Endometrial microvascular endothelial cells (primary cell): ENCODE data around the gene TEX101. TPM values are rescaled to one million over a fixed set of nuclear protein-coding genes. Genes with fewer than 3 reads are reported as not detected.
"Not testable (repeated sequence)": the region's sequence is repeated elsewhere in the genome, so short reads cannot be mapped to it uniquely, and the experiment has no call there.

ENCODE experiments used
- in situ Hi-C: cut with HindIII; loops from 2 replicates; pipeline ENCODE4 v1.10.0; 2017; ENCODE audit warnings: low sequenced_read_pairs, low pct_unique_long_range_greater_than_20kb; ENCODE audit errors: inconsistent ontology term
- total RNA-seq: library from RNA; depleted of rRNA; stranded (reverse); fragments of >200 nt; gene quantifications from one replicate; pipeline ENCODE4 v1.2.3, GENCODE V29; 2015; ENCODE audit errors: inconsistent ontology term

TEX101 gene
- total RNA-seq, 1 donor from 2014 or later: not detected

DNA sequence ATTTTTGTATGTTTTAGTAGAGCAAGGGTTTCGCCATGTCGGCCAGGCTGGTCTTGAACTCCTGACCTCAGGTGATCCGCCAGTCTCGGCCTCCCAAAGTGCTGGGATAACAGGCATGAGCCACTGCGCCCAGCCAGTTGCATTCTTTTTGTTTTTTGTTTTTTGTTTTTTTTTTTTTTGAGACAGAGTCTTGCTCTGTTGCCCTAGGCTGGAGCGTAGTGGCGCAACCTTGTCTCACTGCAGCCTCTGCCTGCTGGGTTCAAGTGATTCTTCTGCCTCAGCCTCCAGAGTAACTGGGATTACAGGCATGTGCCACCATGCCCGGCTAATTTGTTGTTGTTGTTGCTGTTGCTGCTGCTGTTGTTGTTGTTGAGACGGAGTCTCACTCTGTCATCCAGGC, 29.4 kb downstream of the TEX101 start:
- in situ Hi-C loops: not testable (repeated sequence)

DNA sequence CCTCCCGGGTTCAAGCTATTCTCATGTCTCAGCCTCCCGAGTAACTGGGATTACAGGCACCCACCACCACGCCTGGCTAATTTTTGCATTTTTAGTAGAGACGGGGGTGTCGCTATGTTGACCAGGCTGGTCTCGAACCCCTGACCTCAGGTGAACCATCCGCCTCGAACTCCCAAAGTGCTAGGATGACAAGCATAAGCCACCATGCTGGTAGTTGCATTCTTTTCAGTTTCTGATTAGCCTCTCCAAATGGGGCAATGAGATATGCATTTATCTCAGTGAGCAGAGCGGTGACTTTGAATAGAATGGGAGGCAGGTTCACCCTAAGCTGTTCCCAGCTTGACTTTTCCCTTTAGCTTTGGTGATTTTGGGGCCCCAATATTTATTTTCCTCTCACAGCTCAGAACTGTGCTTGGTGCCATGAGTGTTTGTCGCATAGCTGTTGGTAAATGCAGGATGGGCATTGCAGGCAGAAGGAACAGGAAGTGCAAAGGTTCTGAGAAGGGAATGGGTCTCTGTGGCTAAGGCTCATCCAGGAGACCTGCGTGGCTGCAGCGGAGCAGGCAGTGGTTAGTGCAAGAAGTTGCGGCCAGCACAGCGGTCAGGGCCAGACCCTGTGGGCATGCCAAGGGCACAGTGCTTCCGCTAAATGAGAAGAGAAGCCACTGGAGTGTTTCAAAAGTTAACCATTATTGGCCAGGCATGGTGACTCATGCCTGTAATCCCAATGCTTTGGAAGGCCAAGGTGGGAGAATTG, 30.0 kb downstream of the TEX101 start:
- in situ Hi-C loops: no loop called here

DNA sequence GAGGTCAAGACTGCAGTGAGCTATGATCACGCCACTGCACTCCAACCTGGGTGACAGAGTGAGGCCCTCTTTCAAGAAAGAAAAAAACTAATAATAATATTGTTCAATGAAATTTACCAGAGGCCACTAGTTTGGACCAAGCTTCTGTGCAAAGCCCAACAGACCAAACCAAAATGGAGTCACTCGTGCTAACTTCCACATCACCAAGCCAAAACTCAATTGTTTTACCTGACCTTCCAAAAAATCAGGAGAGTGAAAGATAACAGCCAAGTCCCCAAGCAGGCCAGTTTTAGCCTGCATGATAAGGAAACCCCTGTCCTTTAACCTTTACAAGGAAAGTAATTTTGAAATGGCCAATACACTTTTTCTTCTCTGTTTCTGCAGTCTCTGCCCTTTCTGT, 30.7 kb downstream of the TEX101 start:
- in situ Hi-C loops: no loop called here

DNA sequence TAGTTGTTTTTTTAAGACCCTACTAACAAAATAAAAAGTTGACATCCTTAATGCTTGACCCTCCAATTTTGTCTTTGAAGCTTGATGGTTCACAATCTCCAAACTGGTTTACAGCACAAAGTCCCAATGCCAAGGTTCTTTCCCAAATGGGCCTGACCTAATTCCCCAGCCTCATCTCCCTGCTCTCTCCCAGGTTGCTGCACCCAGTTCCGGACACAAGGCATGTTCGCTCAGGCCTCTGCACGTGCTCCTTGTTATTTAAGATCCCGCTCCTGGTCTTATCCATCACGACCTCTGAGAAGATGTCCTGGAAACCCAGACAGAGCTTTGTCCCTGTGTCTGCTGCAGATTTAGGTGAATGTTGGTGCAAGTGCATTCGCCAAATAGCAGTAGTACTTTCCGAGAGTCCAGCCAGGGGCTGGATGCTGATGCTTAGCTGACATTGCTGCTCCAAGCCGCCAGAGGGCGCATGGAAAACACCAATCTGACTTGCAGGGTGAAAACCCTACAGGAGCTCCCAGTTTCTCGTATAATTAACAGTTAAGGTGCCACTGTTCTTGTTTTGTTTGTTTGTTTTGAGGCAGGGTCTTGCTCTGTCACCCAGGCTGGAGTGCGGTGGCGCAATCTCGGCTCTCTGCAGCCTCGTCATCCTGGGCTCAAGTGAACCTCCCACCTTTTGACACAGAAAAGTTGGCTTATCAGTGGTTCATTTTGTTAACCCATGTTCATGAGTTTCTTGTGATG, 32.2 kb downstream of the TEX101 start:
- in situ Hi-C loops: no loop called here

DNA sequence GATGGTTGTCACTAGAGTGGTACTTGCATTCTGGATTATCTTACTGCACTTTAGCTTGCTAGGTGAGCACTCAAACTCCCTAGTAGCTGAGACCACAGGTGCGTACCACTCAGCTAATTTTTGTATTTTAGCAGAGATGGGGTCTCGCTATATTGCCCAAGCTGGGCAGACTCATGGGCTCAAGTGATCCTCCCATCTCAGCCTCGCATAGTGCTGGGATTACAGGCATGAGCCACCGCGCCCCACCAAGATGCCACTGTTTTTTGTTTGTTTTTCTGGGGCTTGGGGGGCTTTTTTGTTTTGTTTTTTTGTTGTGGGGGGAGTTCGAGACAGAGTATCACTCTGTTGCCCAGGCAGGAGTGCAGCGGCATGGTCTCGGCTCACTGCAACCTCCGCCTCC, 33.0 kb downstream of the TEX101 start:
- in situ Hi-C loops: no loop called here

DNA sequence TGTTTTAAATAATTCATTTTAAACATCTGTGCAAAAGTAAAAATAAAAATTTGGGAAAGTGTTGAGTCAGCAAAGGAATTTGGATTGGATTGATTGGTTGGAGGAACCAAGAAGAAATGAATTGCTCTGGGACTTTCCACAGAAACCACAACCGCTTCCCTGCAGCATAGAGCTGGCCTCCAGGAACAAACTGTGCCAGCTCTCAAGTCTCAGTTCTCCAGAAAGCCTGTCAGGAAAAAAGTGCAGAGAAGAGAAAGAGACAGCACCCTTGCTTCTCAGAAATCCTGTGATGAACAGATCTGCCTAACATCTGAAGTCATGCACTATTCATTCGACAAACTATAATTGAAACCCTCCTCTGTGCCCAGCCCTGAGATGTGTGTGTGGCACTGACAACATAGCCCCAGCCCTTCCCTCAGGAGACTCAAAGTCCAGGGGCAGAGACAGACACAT, 35.9 kb downstream of the TEX101 start:
- in situ Hi-C loops: no loop called here

DNA sequence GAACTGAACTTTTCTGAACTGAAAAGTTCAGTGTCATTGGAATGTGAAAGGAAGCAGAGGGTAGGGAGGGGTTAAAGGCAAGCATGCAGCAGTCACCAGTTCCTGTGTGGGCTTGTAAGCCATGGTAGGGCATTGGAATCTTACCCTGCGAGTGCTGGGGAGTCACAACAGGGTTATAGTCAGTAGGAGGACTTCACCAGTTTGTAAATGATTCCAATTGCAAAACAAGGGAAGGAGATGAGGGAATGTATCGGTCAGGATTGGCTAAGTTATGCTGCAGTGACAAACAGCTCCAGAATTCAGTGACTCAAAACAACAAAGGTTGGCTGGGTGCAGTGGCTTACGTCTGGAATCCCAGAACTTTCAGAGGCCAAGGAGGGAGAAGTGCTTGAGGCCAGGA, 37.9 kb downstream of the TEX101 start:
- in situ Hi-C loops: no loop called here

DNA sequence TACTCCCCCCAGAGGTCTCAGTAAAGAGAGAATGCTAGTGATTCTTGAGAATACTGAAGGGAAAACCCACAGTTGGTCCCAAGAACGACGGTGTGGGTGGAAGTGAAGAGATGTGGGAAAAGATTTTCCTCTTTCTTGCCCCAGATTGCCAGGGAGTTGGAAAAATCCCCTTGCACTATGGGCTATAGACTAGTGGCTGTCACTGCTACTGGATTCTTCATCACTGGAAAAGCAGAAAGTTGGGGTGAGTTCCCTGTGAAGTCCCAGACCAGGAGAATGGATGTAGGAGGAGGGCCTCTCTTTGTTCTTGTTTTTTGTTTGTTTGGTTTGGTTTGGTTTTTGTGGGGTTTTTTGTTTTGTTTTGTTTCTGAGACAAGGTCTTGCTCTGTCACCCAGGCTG, 39.3 kb downstream of the TEX101 start:
- in situ Hi-C loops: no loop called here

DNA sequence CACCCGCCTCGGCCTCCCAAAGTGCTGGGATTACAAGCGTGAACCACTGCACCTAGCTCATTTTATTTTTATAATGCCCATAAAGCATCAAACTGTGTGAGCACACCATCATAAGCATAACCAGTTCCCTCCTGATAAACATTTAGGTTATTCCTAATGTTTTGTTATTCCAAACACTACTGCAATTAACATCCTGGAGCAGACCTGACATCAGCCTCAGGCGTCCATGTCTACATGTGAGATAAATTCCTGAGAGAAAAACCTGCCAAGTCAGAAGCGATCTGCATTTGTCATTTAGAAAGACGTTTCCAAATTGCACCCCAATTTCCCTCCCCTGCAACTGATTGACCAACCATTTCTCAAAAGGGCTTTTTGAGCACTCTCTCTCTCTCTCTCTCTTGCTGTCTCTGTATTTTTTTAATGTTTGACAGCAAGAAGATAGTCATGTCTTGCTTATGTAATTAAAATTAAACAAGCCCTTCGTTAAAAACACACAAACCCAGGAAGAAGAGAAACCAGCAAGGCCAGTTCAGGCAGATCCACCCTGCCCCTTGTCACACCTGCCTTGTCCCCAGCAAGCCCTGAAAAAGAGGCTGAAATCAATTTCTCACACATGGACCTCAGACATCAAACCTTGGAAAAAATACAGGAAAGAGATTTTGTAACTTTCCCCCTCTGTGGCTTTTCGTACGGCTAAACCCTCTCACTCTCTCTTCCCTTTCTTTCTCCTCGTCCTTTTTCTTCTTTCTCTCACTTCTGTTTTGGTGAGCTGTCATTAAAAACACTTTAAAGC, 40.8 kb downstream of the TEX101 start:
- in situ Hi-C loops: no loop called here

DNA sequence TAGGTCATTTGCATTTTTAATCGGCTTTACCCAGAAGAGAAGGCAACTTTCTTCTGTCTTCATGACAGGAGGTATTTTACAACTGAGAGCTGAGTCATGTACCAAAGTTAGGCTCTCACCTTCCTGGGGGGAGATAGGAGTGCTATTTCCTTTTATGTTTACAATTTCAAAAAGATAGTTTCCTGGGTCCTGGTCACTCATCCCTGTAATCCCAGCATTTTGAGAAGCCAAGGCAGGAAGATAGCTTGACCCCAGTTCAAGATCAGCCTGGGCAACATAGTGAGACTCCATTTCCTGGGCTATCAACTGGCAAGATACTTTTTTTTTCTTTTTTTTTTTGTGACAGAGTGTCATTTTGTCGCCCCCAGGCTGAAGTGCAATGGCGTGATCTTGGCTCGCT, 43.1 kb downstream of the TEX101 start:
- in situ Hi-C loops: no loop called here

DNA sequence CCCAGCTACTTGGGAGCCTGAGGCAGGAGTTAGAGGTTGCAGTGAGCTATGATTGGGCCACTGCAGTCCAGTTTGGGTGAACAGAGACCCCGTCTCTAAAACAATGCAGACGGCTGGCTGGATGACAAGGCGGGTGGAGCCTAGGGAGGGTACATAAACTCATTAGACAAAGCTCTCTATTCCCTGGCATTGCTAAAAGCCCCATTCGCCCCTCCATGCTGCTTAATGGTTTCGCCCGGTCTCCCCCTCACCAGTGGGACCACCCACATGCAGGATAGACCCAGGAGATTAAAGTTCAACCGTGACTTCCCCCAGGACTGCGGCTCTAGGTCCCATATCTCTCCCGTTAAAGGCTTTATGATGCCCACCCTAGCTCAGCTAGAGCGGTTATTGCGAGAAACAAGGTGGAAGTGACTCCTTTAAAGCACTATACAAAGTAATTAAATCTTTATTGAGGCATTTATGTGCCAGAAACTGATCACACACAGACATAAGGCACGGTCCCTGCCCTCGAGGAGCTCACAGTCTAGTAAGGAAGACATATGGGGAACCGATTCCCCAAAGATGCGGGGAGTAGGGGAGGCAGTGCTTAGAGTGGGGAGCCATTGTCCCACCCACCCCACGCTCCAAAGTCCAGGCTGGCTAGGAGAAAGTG, 45.8 kb downstream of the TEX101 start:
- in situ Hi-C loops: no loop called here

DNA sequence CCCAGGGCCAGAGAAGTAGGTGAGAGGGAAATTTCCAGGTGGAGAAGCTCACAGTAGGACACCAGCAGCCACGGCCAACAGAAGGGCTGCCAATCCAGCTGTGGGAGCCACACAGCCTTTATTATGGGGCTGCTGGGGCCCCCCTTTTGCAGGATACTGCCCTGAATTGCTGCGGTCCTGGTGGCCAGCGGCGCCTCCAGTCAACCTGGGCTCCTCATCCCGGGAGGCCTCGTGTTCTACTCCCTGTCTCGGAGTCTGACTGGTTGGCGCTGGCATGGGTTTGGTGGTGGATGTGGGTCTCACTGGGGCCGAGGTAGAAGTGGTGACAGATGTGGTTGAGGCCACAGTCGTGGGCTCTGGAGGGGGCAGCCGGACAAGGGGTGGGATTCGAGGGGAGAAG, 46.6 kb downstream of the TEX101 start:
- in situ Hi-C loops: no loop called here

DNA sequence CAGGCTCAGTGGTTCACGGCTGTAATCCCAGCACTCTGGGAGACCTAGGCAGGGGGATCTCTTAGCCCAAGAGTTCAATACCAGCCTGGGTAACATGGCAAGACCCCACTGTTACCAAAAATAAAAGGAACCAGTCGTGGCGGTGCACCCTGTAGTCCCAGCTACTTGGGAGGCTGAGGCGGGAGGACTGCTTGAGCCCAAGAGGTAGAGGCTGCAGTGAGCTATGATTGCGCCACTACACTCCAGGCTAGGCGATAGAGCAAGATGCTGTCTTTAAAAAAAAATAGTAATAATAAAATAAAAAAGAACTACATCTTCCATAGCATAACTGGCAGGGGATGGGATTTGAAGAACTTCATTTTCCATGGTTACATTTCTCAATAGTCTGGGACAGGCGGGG, 47.7 kb downstream of the TEX101 start:
- in situ Hi-C loops: no loop called here

DNA sequence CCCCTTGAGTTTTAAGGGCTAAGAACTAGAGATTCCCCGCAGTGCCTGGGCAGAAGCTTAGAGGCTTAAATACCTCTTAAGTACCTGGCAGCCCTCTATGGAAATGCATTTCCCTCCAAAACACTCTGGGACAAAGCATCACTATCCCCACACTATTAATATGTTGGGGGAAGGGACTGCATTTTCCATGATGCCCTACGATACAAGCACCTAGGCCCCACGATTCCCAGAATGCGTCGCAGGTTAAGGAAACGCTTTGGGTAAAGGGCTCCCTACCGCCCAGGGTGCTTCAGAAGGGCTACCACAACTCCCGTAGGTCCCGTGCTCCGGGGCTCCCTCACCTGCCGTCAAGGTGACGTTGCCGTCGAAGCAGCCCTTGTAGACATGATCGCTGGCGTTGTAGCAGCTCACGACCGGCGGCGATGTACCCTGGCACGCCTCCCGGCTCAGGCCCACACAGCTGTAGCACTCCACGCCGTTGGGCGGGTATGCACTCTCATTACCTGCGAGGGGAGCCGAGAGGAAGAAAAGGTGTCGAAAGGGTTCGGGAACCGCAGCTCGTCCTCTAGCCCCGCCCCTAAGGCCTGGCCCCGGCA, 48.2 kb downstream of the TEX101 start:
- in situ Hi-C loops: no loop called here

DNA sequence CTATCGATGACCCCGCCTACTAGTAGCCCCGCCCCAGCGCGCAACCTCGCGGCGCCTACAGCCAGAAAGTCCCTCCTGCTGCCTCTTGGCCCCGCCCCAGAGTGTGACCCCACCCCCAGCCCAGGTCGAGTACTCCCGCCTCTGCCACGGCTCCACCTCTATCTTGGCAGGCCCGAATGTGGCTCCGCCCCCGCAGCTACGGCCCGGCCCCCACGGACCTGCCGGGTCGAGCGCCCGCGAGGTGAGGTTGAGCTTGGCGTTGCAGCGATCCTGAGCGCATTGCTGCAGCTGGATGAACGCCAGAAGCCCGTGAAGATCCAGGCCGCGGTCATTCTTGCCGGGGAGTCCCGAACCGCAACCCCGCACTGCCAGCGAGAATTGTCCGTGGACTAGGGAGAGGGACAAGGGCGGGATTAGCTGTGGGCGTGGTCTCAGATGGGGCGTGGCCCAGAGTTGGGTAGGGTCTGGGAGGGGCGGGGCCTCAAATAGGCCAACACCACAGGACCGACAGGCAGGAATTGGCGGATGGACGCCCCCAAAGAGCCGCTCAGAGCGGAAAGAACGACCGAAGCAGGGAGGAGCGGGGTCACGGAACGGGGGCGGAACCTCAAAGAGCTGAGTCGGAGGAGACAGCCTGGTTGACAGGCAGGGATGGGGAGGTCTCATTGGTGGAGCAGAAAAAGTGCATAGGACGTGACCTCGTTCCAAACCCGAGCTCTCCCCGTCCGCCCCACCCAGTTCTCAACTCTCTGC, 48.9 kb downstream of the TEX101 start:
- in situ Hi-C loops: no loop called here

DNA sequence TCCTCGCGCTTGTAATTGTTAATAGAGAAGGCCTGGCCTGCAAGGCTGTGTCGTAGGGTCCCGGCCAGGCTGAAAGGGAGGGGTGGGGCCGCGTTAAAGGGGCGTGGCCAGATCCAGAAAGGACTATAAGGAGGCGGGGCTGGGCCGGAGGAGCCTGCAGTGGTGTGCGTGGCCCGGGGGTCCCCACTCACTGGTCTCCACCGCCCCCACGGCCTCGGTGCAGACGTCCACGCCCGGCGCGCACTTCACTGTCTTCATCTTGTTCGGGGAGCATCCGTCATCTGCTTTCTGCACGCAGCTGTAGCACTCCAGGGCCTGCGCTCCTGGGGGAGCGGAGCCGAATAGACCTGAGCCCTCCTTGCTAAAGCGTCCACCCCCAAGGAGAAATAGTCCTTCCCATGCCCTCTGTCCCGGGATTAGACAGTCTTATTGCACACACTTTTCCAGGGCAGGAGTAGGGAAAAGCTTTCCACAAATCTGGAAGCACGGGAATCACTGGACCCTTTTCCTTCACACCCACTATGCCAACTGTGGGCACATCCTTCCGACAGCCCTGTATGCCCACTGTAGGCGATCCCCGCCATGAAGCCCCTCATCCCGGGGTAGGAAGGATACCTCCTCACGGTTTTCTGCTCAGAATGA, 49.6 kb downstream of the TEX101 start:
- in situ Hi-C loops: no loop called here

DNA sequence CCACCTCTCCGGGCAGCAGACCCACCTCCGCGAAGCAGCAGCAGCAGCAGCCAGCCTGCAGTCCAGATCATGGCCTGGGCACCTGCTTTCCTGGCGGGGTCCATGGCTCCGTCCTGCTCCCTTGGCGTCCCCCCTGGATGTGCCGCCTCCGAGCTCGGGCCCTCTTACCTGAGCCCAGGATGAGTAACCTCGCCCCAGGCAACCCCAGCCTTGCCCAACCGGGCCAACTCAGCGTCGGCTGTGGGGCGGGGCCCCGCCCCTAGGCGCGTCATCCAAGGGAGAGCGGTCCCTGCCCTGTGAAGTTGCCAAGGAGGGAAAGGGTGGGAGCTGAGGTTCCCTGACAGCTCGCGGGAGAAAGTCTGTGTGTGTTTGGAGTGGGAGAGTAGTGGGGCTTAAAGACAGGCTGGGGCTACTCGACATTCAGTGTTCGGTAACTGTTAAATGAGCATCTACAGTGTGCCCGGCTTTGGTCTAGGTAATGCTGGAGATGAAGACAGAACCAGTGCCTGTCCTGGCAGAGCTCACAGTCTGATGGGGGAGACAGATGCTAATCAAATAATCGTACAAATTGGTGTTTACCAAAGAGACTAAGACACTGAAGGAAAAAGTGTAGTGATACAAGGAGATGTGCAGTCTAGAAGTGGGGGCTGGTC, 50.9 kb downstream of the TEX101 start, which contains the start of gene LYPD3:
TSS of gene LYPD3 (minus strand) at position 141 of the 653 bp plus-strand sequence. CDS start at position 104, 37 bp downstream.
- in situ Hi-C loops: no loop called here
